Activated CD8-positive, alpha-beta T cell treated with anti-CD3 and anti-CD28 coated beads, Interleukin-2, amount 10 ng/mL, durations not matched to agents 7 days and 5 days (primary cell): ENCODE results near the gene HSP90AB1. TPM values are rescaled to one million over a fixed set of nuclear protein-coding genes. Genes with fewer than 3 reads are reported as not detected.

Experiments
- ATAC-seq: fragments of 150-1000 bp; cut with Tn5 transposase; one replicate; pipeline ENCODE4 v1.10.0; 2021; ENCODE audit warnings: moderate library complexity
- CTCF ChIA-PET: fragments of 350-600 bp; sonication (Branson Sonifier 250); formaldehyde crosslinking; loops from one replicate; lab custom pipeline; 2021; ENCODE audit warnings: antibody characterized with exemption; lab: Charles Lee
- POLR2A ChIA-PET: fragments of 350-600 bp; sonication (Branson Sonifier 250); formaldehyde crosslinking; loops from one replicate; lab custom pipeline; 2021; ENCODE audit warnings: antibody characterized with exemption; lab: Charles Lee
- DNase-seq: peaks from one replicate; pipeline ENCODE4 v3.0.0-alpha.2; 2020
- H3K27ac Mint-ChIP-seq: one replicate; pipeline ENCODE4 v1.8.0; 2021; ENCODE audit warnings: mild to moderate bottlenecking, mixed read lengths
- H3K27me3 Mint-ChIP-seq: one replicate; pipeline ENCODE4 v1.8.0; 2021; ENCODE audit warnings: low read depth, mixed read lengths
- H3K36me3 Mint-ChIP-seq: one replicate; pipeline ENCODE4 v1.8.0; 2021; ENCODE audit warnings: low read depth, mixed read lengths
- H3K4me1 Mint-ChIP-seq: one replicate; pipeline ENCODE4 v1.8.0; 2021; ENCODE audit warnings: low read depth, mixed read lengths
- H3K4me3 Mint-ChIP-seq: one replicate; pipeline ENCODE4 v1.8.0; 2021; ENCODE audit warnings: mild to moderate bottlenecking, mixed read lengths
- H3K9me3 Mint-ChIP-seq: one replicate; pipeline ENCODE4 v1.8.0; 2022; ENCODE audit warnings: mixed read lengths; ENCODE audit not compliant: insufficient read depth
- total RNA-seq, 2 experiments: library from RNA; stranded (reverse); gene quantifications; one replicate each; pipeline ENCODE4 v1.2.3, GENCODE V29; 2021

Gene HSP90AB1
- total RNA-seq, 2 experiments from 2014 or later: 741 to 755 TPM

DNA sequence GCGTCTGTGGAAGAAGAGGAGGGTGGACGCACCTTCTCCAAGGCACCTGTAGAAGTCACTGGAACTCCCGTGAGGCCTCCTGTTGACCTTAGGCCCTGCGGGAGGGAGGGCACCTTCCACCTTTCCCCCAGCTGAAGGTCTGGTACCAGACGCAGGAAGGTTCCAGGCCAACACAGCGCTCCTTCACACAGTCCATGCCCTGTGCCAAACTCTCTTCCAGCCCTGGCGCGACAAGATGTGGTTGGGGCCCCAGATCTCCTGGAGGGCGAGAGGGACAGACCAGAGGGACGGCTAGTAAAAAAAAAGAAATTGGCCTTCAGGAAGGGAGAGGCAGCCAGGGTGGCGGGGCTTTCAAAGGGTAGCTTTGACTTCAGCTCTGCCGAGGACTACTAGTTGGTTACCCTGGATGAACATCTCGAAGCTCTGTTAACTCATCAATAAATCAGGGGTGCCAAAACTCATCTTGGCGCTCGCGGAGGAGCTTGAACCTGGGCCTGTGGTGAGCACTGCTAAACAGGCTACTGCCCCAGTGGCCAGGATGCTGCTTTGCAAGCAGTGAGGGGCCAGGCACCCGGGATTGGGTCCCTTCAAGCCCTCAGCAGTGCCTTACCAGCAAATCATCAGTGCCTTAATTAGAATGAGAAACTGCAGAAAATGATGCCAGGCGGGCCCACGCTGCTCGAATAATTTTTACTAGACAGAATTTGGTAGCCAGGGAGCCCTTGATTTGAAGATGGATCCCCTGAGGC is 51.3 kb downstream of the HSP90AB1 start:
- ChIA-PET CTCF (interaction anchor here (1.4 to 2.3 kb wide), 3 partner anchors 11 to 29 kb away, joined by 3 to 9 read pairs (median 7); partner anchors contain the start of gene AARS2), POLR2A (interaction anchor here (1.1 kb wide), 2 partner anchors 51 to 122 kb away, joined by 4 to 6 read pairs; no protein-coding TSS in a partner anchor)
- Mint-ChIP-seq H3K27me3 (peaks cover 38% of the 10 kb centered on the region), H3K36me3 (peaks cover 24% of the 10 kb centered on the region), H3K4me3 (peak overlapping the region; percentile 38), H3K9me3 (no peaks in the 10 kb centered on the region), H3K27ac (no peak overlapping the region), H3K4me1 (peaks cover 6% of the 10 kb centered on the region)
- ATAC-seq: peak; percentile 13
- DNase-seq: no peak

DNA sequence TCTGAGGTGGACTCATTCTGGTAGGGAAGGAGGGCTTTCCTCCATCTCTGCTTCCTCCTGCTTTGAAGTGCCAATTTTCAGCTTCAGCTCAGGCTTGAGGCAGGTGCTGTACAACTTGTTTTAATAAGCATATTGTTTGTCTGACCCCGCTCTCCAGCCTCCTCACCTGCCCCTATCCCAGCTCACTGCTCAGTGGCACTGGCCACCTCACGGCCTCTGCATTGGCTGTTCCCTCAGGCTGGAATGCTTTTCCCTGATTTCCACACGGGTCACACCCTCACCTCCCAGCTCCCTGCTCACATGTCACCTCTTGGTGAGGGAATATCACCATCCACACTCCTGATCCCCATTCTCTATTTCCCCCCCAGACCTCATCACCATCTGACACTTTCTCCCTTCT is 52.0 kb downstream of the HSP90AB1 start:
- Mint-ChIP-seq H3K27ac (no peak overlapping the region), H3K4me3 (no peak overlapping the region), H3K27me3 (peaks cover 34% of the 10 kb centered on the region), H3K4me1 (peaks cover 6% of the 10 kb centered on the region), H3K36me3 (peaks cover 29% of the 10 kb centered on the region), H3K9me3 (no peaks in the 10 kb centered on the region)
- ATAC-seq: no peak
- DNase-seq: no peak
- ChIA-PET CTCF (interaction anchor here (1.4 to 2.3 kb wide), 3 partner anchors 10 to 30 kb away, joined by 3 to 9 read pairs (median 7); partner anchors contain the start of gene AARS2), POLR2A (interaction anchor here (1.1 kb wide), 2 partner anchors 51 to 122 kb away, joined by 4 to 6 read pairs; no protein-coding TSS in a partner anchor)

DNA sequence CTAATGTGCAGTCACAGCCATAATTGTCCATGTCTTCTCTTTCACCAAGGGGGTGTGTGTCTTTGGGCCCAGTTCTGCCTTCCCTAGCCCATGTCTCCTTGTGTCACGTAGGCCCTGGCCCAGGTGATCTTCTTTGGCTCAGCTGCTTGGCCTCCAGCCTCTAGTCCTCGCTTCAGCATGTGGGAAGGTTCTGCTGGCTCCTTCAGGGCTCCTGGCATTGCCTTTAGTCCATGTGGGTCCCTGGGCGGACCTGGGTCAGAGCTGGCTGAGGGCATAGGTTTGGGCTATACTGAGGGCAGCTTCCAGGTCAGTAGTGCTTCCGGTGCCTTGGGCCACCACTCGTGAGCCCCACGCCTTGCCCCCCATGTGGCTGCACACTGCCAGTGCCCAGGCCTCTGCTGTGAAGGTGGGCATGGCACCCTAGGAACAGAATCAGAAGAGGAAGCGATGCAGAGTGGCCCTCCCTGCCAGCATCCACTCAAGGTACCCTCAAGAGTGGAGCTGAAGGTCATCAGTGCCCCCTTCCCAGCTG is 53.5 kb downstream of the HSP90AB1 start:
- peaks cover 7% of the 10 kb centered on the region for H3K4me1 Mint-ChIP-seq
- H3K27ac Mint-ChIP-seq: no peak overlapping the region
- ATAC-seq: no peak
- CTCF ChIA-PET: interaction anchor here (0.5 to 1.5 kb wide), 2 partner anchors 13 to 39 kb away, joined by 3 read pairs; no protein-coding TSS in a partner anchor
- DNase-seq: no peak
- peaks cover 31% of the 10 kb centered on the region for H3K36me3 Mint-ChIP-seq
- peaks cover 25% of the 10 kb centered on the region for H3K27me3 Mint-ChIP-seq
- no peak overlapping the region for H3K4me3 Mint-ChIP-seq
- POLR2A ChIA-PET: no interaction called here
- no peaks in the 10 kb centered on the region for H3K9me3 Mint-ChIP-seq

DNA sequence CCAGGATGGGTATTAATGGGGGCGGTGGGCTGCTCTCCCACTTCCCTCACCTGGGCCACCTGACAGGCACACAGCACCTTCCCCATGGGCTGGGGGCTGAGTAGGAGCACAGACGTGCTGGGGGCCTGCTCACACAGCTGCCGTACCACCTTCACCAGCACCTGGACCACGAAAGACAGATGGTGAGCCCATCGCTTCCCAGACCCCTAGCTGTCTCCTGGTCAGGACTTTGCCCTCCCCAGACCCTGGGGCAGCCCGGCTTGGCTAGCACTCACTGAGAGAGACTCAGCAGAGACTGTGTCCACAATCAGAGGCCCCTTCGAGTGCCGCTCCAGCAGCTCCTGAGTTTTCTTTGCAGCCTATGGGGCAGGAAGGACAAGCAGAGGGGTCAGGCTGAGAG is 54.2 kb downstream of the HSP90AB1 start:
- Mint-ChIP-seq H3K9me3 (no peaks in the 10 kb centered on the region), H3K27me3 (peaks cover 20% of the 10 kb centered on the region), H3K4me3 (no peak overlapping the region), H3K4me1 (peaks cover 10% of the 10 kb centered on the region), H3K36me3 (peaks cover 36% of the 10 kb centered on the region), H3K27ac (no peak overlapping the region)
- DNase-seq (no peak), ATAC-seq (no peak)
- CTCF ChIA-PET: interaction anchor here (1.5 to 7.0 kb wide), 3 partner anchors 12 to 38 kb away, joined by 3 to 81 read pairs (median 35); partner anchors contain the start of genes AARS2 and NFKBIE
- POLR2A ChIA-PET: interaction anchor here (0.5 to 1.1 kb wide), 2 partner anchors 9 to 11 kb away, joined by 3 to 4 read pairs; no protein-coding TSS in a partner anchor

GRCh38 chr6:44301782-44302564 is 55.1 kb downstream of the HSP90AB1 start:
- Mint-ChIP-seq H3K4me1 (peaks cover 10% of the 10 kb centered on the region), H3K4me3 (no peak overlapping the region), H3K36me3 (peaks cover 36% of the 10 kb centered on the region), H3K9me3 (no peaks in the 10 kb centered on the region), H3K27ac (no peak overlapping the region), H3K27me3 (peaks cover 11% of the 10 kb centered on the region)
- CTCF ChIA-PET: interaction anchor here (1.5 to 7.0 kb wide), 3 partner anchors 11 to 37 kb away, joined by 3 to 81 read pairs (median 35); partner anchors contain the start of genes AARS2 and NFKBIE
- POLR2A ChIA-PET: interaction anchor here (0.5 to 1.1 kb wide), 2 partner anchors 10 to 198 kb away, joined by 3 read pairs; no protein-coding TSS in a partner anchor
- DNase-seq (no peak), ATAC-seq (no peak)

- CTCF ChIA-PET: interaction anchor here (0.9 to 7.0 kb wide), 3 partner anchors 11 to 130 kb away, joined by 3 to 81 read pairs (median 35); partner anchors contain the start of genes AARS2 and NFKBIE
- Mint-ChIP-seq H3K27ac (no peak overlapping the region), H3K9me3 (no peaks in the 10 kb centered on the region), H3K4me3 (no peak overlapping the region), H3K4me1 (peaks cover 7% of the 10 kb centered on the region), H3K27me3 (peaks cover 6% of the 10 kb centered on the region), H3K36me3 (peaks cover 37% of the 10 kb centered on the region)
- POLR2A ChIA-PET: interaction anchor here (1.2 kb wide), 1 partner anchor 35 kb away, joined by 3 read pairs; no protein-coding TSS in a partner anchor
- DNase-seq (no peak), ATAC-seq (no peak)
These were observed 56.0 kb downstream of the HSP90AB1 start for GRCh38 chr6:44302856-44303255.

Other genes starting within 250 kb of the HSP90AB1 start
- 10 to 100 TPM; 57.3 to 60.9 TPM for gene MRPL14, start 119.6 kb upstream of the HSP90AB1 start, total RNA-seq
- gene TMEM63B, start 119.5 kb upstream of the HSP90AB1 start, total RNA-seq: 10 to 100 TPM; 15.5 to 17.9 TPM
- gene CAPN11, start 88.3 kb upstream of the HSP90AB1 start, total RNA-seq: under 1 TPM; 0.58 to 0.70 TPM
- gene MYMX, start 30.2 kb upstream of the HSP90AB1 start, total RNA-seq: not detected
- gene SLC29A1, start 23.5 kb upstream of the HSP90AB1 start, total RNA-seq: 10 to 100 TPM; 49.2 to 53.4 TPM
- 10 to 100 TPM; 31.6 to 32.8 TPM for gene SLC35B2, start 10.4 kb downstream of the HSP90AB1 start, total RNA-seq
- gene NFKBIE, start 18.4 kb downstream of the HSP90AB1 start, total RNA-seq: 10 to 100 TPM; 14.1 to 16.9 TPM
- gene TMEM151B, start 23.3 kb downstream of the HSP90AB1 start, total RNA-seq: not detected
- 10 to 100 TPM; 19.4 to 20.5 TPM for gene AARS2, start 66.2 kb downstream of the HSP90AB1 start, total RNA-seq
- not detected for gene SPATS1, start 95.5 kb downstream of the HSP90AB1 start, total RNA-seq
- 10 to 100 TPM; 22.6 to 22.7 TPM for gene CDC5L, start 140.6 kb downstream of the HSP90AB1 start, total RNA-seq